Adrenal gland (tissue), 12 donors: Measurements from ENCODE around the gene TPM1. TPM values are rescaled to one million over a fixed set of nuclear protein-coding genes. Genes with fewer than 3 reads are reported as not detected.

Source experiments
- DNase-seq, 7 donors: peaks; one replicate each; pipeline ENCODE4 v3.0.0-alpha.2; 2019 to 2020
- H3K27ac ChIP-seq, 5 donors: fragments of 200-600 bp; sonication (generic) in 4 of 5; 1 replicate in 3 of 5; 2 replicates in 2 of 5; pipeline versions ENCODE4 v1.5.1 to v1.8.0; 2016 to 2020; ENCODE audit warnings: mild to moderate bottlenecking in 1 of 5
- H3K27me3 ChIP-seq: fragments of 200-600 bp; 2 replicates; pipeline ENCODE4 v1.8.0; 2021
- H3K36me3 ChIP-seq, 2 donors: fragments of 200-600 bp; replicated peaks in 1 of 2; 1 replicate in 1 of 2; 2 replicates in 1 of 2; pipeline versions ENCODE4 v1.5.1 to v1.8.0; 2018 to 2022
- H3K4me1 ChIP-seq, 2 donors: fragments of 200-600 bp; replicated peaks in 1 of 2; 1 replicate in 1 of 2; 2 replicates in 1 of 2; pipeline versions ENCODE4 v1.5.1 to v1.8.0; 2018 to 2021
- H3K4me3 ChIP-seq, 4 donors: fragments of 200-600 bp; sonication (generic) in 3 of 4; one replicate each; pipeline ENCODE4 v1.5.1; 2016 to 2018
- H3K9me3 ChIP-seq, 3 donors: fragments of 200-600 bp; sonication (generic) in 1 of 3; replicated peaks in 1 of 3; 1 replicate in 2 of 3; 2 replicates in 1 of 3; pipeline versions ENCODE4 v1.5.1 to v1.8.0; 2016 to 2021
- POLR2A ChIP-seq, 2 donors: fragments of 450-650 bp; IDR thresholded peaks; one replicate each; pipeline ENCODE4 v1.6.1; 2017; ENCODE audit warnings: antibody characterized with exemption in 2 of 2, mild to moderate bottlenecking in 2 of 2, moderate library complexity in 1 of 2
- WGBS, 4 donors: extraction: QIAGEN DNeasy Blood & Tissue Kit in 2 of 4; methylation state at CpG; one replicate each; pipeline versions ENCODE4 v1.1.5 to v1.1.7; 2013 to 2017; 5-methylcytosine and 5-hydroxymethylcytosine counted together
- intact Hi-C, 2 donors: fragments of 100-400 bp; cut with DNase I; formaldehyde crosslinking; loops; one replicate each; pipeline versions ENCODE4 v1.14.1 to v1.15.0; 2022 to 2023
- polyA plus RNA-seq, 3 donors: library from polyadenylated mRNA; stranded (reverse); fragments of 200-250 nt in 2 of 3; fragments of 350-450 nt in 1 of 3; fragmentation: Illumina TruSeq in 1 of 3; extraction: RNeasy Lipid Tissue Mini Kit (QIAGEN cat#74804) in 1 of 3; gene quantifications; one replicate each; pipeline ENCODE4 v1.2.3, GENCODE V29; 2013 to 2014
- total RNA-seq, 9 donors: library from RNA; depleted of rRNA in 4 of 9; stranded (reverse); fragments of >200 nt in 4 of 9; fragments of 120-200 nt in 1 of 9; fragmentation: NEBNext Ultra II Directional in 1 of 9; extraction: Animal tissue kit (Norgen Biotek cat#: 25700) in 1 of 9; gene quantifications; one replicate each; pipeline versions ENCODE4 v1.1.0 to v1.2.4, GENCODE V29; 2013 to 2023
- TF ChIP-seq, protein P1 (sequence below), 6 experiments: fragments of 450-650 bp in 4 of 6; fragments of 200-600 bp in 2 of 6; sonication (generic) in 1 of 6; IDR thresholded peaks; 1 replicate in 5 of 6; 2 replicates in 1 of 6; pipeline versions ENCODE4 v1.5.1 to v1.8.0; 2016 to 2021; ENCODE audit warnings: antibody characterized with exemption in 6 of 6, mild to moderate bottlenecking in 2 of 6, moderate library complexity in 1 of 6
- donor health status: healthy with polysubstance abuse.
- donor health status: Bipolar disorder and iron deficiency.
- donor health status: DM: yes; HTN: yes; CAD: no.
- donor health status: DM: no; HTN: no; CAD: no.
- donor health status: DM: no; HTN: no; CAD: no.
- donor health status: DM: yes; HTN: yes; CAD: no.

Gene TPM1
- total and polyA plus RNA-seq, 12 donors = 81.8 to 246 (median 167) TPM

DNA sequence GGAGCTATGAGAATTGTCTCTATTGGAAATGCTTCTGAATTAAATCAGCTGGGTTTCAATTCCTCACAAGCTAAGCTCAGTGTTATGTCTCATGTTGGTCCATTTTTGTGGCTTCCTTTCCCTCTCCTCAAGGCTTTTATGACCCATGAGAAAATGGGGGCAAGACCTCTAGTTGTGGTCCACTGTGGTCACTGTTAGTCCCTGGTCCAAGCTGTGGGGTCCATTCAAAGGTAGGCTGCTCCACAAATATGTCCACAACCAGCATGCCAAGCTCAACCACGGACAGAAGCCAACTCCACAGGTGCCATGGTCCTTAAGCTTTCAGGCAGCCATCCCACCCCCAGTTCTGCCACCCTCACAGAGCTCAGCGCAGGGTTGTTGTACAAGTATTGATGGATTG lies 14.9 kb upstream of the TPM1 start:
- TF ChIP-seq POLR2A (IDR thresholded peaks at IDR 0.05) = no peak
- TF ChIP-seq, protein P1, sequence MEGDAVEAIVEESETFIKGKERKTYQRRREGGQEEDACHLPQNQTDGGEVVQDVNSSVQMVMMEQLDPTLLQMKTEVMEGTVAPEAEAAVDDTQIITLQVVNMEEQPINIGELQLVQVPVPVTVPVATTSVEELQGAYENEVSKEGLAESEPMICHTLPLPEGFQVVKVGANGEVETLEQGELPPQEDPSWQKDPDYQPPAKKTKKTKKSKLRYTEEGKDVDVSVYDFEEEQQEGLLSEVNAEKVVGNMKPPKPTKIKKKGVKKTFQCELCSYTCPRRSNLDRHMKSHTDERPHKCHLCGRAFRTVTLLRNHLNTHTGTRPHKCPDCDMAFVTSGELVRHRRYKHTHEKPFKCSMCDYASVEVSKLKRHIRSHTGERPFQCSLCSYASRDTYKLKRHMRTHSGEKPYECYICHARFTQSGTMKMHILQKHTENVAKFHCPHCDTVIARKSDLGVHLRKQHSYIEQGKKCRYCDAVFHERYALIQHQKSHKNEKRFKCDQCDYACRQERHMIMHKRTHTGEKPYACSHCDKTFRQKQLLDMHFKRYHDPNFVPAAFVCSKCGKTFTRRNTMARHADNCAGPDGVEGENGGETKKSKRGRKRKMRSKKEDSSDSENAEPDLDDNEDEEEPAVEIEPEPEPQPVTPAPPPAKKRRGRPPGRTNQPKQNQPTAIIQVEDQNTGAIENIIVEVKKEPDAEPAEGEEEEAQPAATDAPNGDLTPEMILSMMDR (IDR thresholded peaks at IDR 0.05) = no peak
- H3K4me3 ChIP-seq = no peak overlapping the region
- intact Hi-C loops = no loop called here
- DNase-seq = no peak
- no peaks in the 10 kb centered on the region for H3K9me3 ChIP-seq
- no peaks in the 10 kb centered on the region for H3K27me3 ChIP-seq
- H3K4me1 ChIP-seq = no peaks in the 10 kb centered on the region
- no peaks in the 10 kb centered on the region for H3K36me3 ChIP-seq
- H3K27ac ChIP-seq = no peak overlapping the region
- WGBS, 4 donors = 85 to 92% (median 87%) methylated on average over 2 of the region's 2 CpGs

DNA sequence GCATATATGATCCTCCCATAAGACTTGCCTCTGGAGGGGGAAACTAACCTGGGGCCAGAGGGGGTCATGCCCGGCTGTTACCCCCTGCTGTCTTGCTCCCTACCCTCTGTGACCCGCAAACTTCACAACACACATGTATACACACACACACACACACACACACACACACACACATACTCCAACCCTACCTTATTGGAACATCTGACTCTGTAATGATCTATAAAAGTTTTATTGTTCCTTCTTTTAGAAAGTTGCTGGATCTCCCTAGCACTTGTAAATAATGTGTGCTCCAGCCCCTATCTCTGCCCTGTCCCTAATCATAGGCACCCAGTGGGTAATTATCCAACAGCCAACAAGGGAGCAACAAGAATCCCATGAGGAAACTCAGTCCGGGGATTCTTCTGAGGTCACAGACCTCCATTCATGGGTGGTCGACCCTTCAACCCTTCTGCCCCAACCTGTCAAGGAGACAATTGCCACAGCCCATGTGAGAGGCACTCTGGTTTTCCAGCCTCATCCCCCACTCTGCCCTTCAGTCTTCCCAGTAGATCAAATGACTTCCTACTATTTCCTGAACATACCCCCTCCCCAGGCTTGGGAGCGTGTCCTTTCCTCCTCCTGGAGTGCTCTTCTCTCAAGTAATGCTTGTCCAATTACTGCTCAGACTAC lies 14.0 kb upstream of the TPM1 start:
- no peaks in the 10 kb centered on the region for H3K9me3 ChIP-seq
- H3K4me3 ChIP-seq = no peak overlapping the region
- H3K27ac ChIP-seq = no peak overlapping the region
- no peak for DNase-seq
- intact Hi-C loops = no loop called here
- no peaks in the 10 kb centered on the region for H3K27me3 ChIP-seq
- H3K36me3 ChIP-seq = no peaks in the 10 kb centered on the region
- TF ChIP-seq POLR2A (IDR thresholded peaks at IDR 0.05) = no peak
- TF ChIP-seq, protein P1 (IDR thresholded peaks at IDR 0.05) = no peak
- 76 to 82% (median 81%) methylated on average over 5 of the region's 5 CpGs for WGBS, 4 donors
- no peaks in the 10 kb centered on the region for H3K4me1 ChIP-seq

DNA sequence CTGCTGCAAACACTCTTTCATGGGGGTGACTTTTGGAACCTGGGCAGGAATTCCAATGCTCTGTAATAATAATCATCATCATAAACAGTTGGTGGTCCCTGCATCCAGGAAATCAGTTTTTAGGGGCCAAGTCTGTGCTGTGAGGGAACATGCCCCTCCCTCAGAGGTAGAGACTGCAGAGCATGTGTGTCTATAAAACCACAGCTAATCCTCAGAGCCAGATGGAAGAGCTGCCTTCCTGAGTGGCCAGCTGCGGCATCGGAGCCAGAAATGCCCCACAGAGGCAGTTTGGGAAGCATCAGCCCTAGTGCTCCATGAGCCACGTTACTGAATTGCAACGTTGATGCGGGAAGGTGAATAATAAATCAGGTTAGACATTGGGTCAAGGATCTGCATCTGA lies 12.9 kb upstream of the TPM1 start:
- H3K4me3 ChIP-seq = no peak overlapping the region
- no peaks in the 10 kb centered on the region for H3K4me1 ChIP-seq
- TF ChIP-seq POLR2A (IDR thresholded peaks at IDR 0.05) = no peak
- TF ChIP-seq, protein P1 (IDR thresholded peaks at IDR 0.05) = no peak
- intact Hi-C loops = no loop called here
- DNase-seq = no peak
- no peaks in the 10 kb centered on the region for H3K27me3 ChIP-seq
- H3K9me3 ChIP-seq = no peaks in the 10 kb centered on the region
- H3K27ac ChIP-seq = no peak overlapping the region
- H3K36me3 ChIP-seq = no peaks in the 10 kb centered on the region
- WGBS, 4 donors = 0 to 36% (median 29%) methylated on average over 3 to 5 of the region's 5 CpGs

DNA sequence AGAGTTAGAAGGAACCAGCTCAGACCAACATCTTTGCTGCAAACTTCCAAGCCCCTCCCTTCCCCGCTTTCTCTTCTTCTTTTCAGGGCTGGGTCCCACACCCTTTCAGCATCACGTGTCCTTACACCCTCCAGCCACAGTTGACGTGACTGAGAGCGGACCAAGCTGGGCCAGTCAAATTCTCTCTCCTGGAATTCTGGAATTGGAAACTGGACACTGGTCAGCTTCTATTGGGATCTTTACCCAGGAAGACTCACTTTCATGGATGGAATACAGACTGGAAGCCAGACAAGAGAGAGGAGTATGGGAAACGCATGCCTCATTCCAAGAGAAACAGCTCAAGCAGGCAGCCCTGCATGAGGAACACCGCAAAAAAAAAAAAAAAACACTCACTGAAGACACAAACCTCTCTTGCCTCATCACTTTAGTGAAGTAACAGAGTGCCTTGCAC lies 12.4 kb upstream of the TPM1 start:
- Histone ChIP-seq H3K9me3 (no peaks in the 10 kb centered on the region), H3K27ac (no peak overlapping the region), H3K27me3 (no peaks in the 10 kb centered on the region), H3K36me3 (no peaks in the 10 kb centered on the region), H3K4me1 (no peaks in the 10 kb centered on the region), H3K4me3 (no peak overlapping the region)
- TF ChIP-seq, protein P1 (IDR thresholded peaks at IDR 0.05) = no peak
- TF ChIP-seq POLR2A (IDR thresholded peaks at IDR 0.05) = no peak
- intact Hi-C loops = no loop called here
- 53 to 61% (median 56%) methylated on average over 6 of the region's 6 CpGs for WGBS, 4 donors
- peak in 3 of 7 donors; percentile 24 to 42 (median 38) for DNase-seq
